ENCODE data around the gene B3GAT1.

The B3GAT1 gene

DNA sequence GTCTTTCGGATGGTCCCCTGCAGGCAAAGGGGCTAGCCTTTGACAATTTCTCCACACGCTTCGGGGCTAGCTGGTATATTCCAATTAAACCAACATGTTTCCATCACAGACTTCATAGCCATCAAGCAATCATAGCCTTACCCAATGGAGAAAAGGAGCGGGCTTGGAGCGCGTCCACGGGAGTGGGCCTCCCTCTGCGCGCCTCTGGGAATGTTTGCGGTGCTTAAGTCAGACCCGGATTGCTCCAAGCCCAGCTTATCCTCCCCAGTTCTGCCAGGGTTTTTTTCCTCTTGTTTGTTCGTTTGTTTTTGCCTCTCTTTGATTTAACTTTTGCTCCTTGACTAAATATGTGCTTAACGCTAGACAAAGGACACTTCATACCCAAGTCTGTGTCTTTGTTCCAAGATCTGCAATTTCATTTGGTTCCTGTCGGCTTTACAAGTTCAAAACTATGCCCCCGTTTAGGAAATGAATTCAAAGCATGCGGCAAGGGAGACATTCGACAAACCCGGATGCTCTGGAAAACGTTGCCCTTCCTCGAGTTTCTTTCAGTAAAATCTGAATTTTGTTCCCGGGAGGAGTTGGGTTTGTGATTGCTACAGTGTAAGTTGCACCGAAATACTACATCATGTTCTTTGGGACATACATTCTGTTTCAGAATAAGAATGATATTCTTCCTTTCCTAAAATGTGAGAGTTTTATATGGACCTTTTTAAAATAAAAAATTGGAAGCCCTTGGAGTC lies 81.3 kb downstream of the B3GAT1 start:
- no peak for DNase-seq (ENCODE audit: low spot score)
- TF ChIP-seq, protein P1, sequence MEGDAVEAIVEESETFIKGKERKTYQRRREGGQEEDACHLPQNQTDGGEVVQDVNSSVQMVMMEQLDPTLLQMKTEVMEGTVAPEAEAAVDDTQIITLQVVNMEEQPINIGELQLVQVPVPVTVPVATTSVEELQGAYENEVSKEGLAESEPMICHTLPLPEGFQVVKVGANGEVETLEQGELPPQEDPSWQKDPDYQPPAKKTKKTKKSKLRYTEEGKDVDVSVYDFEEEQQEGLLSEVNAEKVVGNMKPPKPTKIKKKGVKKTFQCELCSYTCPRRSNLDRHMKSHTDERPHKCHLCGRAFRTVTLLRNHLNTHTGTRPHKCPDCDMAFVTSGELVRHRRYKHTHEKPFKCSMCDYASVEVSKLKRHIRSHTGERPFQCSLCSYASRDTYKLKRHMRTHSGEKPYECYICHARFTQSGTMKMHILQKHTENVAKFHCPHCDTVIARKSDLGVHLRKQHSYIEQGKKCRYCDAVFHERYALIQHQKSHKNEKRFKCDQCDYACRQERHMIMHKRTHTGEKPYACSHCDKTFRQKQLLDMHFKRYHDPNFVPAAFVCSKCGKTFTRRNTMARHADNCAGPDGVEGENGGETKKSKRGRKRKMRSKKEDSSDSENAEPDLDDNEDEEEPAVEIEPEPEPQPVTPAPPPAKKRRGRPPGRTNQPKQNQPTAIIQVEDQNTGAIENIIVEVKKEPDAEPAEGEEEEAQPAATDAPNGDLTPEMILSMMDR (IDR thresholded peaks at IDR 0.05; ENCODE audit: extremely low read depth, missing control alignments): no peak
